SHP77 (cell line): Measurements from ENCODE around the gene ZNF469.

ENCODE experiments used
- DNase-seq, 2 experiments: peaks; one replicate each; lab custom pipeline; 2025; lab: John Stamatoyannopoulos, UW

Gene ZNF469

GRCh38 chr16:88378401-88378800, 4.4 kb upstream of the ZNF469 start:
- no peak for DNase-seq

- no peak for DNase-seq
Observed at GRCh38 chr16:88378836-88379693, 3.7 kb upstream of the ZNF469 start.

DNA sequence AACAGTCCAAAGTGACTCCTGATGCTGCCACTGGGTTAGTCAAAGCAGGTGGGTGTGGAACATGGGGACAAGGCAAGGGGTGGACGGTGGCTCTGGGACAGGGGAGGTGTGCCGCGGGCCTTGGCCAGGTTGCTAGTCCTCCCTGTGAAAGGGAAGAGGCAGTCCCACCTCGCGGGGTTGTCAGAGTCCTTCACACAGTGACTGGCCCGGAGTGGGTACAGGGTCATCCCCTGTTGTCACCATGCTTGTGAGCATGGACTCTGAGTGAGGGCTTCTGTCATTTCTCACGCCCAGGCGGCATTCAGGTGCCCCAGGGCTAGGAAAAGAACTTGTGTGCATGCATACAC, 3.1 kb upstream of the ZNF469 start:
- no peak for DNase-seq

- no peak for DNase-seq
Observed at GRCh38 chr16:88380099-88380498, 2.7 kb upstream of the ZNF469 start.

DNA sequence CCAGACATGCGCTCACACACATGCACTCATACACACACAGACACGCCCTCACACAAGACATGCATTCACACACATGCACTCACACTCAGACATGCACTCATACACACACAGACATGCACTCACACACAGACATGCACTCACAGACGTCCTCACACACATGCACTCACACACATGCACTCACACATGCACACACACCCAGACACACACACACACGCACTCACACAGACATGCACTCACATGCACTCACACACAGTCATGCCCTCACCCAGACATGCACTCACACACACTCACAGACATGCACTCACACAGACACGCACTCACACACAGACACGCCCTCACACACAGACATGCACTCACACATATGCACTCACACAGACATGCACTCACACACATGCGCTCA, 2.1 kb upstream of the ZNF469 start:
- DNase-seq = no peak

GRCh38 chr16:88381820-88382451, 823 bp upstream of the ZNF469 start:
- DNase-seq = no peak

- no peak for DNase-seq
Observed at GRCh38 chr16:88383401-88384221, 852 bp downstream of the ZNF469 start.

- DNase-seq = no peak
Observed at GRCh38 chr16:88384222-88385111, 1.7 kb downstream of the ZNF469 start.

DNA sequence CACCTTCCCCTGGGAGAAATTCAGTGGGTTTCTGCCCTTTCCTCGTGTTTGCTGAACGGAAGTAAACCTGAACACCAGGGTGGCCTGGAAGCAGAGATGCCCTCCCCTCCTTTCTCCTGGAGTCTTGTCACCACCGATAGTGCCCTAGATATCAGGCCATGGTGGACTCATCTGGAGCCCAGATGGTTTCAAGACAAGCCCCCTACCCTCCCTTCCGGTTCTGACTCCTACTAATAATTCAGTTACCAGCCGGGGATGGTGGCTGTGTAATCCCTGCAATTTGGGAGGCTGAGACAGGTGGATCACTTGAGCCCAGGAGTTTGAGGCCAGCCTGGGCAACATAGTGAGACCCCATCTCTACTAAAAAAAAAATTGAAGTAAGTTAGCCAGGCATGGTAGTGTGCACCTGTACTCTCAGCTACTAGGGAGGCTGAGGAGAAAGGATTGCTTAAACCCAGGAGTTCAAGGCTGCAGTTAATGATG, 2.4 kb downstream of the ZNF469 start:
- DNase-seq = no peak

GRCh38 chr16:88385831-88386815, 3.4 kb downstream of the ZNF469 start:
- DNase-seq = no peak

DNA sequence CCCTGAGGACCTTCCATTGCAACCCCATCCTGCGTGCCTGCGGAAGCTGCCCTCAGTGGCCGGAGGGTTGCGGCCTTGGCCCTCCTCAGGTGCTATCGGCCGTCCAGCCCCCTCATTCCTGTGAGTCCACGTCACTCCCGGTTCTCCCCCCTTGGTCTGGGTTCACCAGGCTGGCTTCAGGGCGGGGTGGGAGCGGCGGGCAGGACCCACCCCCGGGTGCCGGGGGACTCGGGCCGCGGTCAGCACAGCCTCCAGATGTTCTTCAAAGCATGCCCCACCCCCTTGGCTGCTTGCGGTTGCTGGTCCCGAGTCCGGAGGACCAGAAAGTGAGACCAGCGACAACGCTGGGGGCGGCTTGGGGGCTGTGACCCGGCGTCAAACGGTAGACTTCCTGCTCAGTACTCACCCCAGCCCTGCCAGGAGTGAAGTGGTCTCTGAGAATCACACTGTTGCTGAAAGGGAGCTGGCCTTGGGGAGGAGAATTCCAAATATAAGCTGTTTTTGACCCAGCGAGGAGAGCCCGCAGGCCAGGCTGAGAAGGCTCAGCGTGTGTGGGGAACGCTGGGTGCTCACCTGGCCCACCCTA, 4.5 kb downstream of the ZNF469 start:
- no peak for DNase-seq

GRCh38 chr16:88387941-88388627, 5.3 kb downstream of the ZNF469 start:
- DNase-seq = no peak

DNA sequence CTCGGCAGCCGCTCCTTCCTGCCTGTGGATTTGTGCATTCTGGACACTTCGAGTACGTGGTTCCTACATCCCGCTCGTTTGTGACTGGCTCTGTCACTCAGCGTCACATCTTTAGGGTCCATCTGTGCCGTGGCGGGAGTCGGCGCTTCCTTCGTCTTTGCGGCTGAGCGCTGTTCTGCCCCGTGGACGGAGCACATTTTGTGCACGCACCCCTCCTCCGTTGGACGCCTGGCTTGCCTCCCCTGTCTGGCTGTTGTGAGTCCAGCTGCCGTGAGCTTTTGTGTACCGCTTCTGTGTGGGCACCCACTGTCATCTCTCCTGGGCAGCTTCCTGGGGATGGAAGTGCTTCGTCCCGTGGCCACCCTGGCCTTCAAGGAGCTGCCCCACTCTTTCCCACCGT, 6.4 kb downstream of the ZNF469 start:
- no peak for DNase-seq

GRCh38 chr16:88389621-88390160, 6.9 kb downstream of the ZNF469 start:
- DNase-seq = no peak

- DNase-seq = no peak
Observed at GRCh38 chr16:88390265-88390664, 7.5 kb downstream of the ZNF469 start.

DNA sequence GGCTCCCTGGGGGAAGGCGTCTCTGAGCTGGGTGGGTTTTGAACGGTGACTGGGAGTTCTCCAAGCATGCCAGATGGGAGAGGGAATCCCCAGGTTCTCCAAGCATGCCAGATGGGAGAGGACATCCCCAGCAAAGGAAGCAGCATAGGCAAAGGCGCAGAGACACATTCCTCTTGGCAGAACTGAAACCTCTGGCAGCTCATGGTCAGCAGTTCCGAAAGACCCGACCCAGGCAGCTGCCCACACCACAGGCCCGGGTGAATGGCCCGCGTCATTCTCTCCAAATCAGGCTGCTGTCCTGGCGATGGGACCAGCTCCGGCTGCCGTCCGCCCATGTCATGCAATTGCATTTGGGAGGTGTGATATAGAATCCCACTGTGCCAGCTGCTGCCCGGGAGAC, 8.0 kb downstream of the ZNF469 start:
- no peak for DNase-seq

- no peak for DNase-seq
Observed at GRCh38 chr16:88391144-88391850, 8.5 kb downstream of the ZNF469 start.

DNA sequence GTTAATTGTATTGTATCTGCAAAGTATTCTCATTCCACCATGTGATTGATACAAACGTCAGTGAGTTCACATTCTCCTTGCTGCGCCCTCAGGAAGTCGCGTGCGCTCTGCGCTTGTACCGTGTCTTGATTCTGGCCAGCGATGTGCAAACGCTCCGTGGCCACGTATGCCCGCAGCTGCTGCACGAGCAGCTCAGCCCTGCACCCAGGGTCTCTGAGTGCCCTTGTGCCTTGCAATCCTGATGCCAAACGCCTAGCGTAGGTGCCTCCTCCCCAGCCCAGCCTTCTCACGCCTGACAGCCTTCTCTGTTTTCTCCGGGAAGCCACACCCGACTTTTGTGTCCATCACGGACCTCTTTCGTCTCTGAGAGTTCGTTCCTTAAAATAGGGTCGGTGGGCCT, 9.4 kb downstream of the ZNF469 start:
- no peak for DNase-seq

DNA sequence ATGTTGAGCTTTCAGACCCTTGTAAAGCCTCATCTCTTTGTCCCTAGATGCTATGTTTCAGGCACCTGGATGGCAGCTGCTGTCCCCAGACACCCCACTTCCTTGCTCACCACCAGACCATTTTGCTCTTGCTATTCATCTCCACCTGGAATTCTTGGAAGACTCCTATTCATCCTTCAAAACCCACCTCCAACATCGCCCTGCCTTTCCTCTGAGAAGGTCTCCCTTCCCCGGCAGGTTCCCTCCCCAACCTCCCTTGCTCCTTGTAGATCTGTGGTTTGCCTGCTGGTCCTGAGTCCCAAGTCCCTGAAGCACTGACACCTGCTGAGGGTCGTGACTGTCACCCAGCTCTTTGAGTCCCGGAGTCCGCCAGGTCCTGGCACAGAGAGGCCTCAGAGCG, 9.9 kb downstream of the ZNF469 start:
- DNase-seq = no peak
